ENCODE measurements around the gene SMARCB1.

The SMARCB1 gene

GRCh38 chr22:23786752-23787599, at the start of gene SMARCB1:
Gene SMARCB1 (plus strand): TSS chr22:23786966. CDS start chr22:23787170, 204 bp downstream.
- intact Hi-C loops (cut with DNase I), result no loop called here
- DNase-seq, result peak; percentile 73 to 98 (median 83)

GRCh38 chr22:23737696-23738095, 49.1 kb upstream of the SMARCB1 start:
- no peak for DNase-seq
- intact Hi-C loops (cut with DNase I), result no loop called here

GRCh38 chr22:23742505-23743264, 44.1 kb upstream of the SMARCB1 start:
- DNase-seq, result no peak
- intact Hi-C loops (cut with DNase I), result no loop called here

GRCh38 chr22:23743303-23743705, 43.5 kb upstream of the SMARCB1 start:
- peak in 5 of 10 donors; percentile 51 to 92 (median 53) for DNase-seq

GRCh38 chr22:23744001-23744400, 42.8 kb upstream of the SMARCB1 start:
- no peak for DNase-seq
- intact Hi-C loops (cut with DNase I), result no loop called here

More at GRCh38 chr22:23743303-23743705, 43.5 kb upstream of the SMARCB1 start:
- intact Hi-C loops (cut with DNase I), result no loop called here

GRCh38 chr22:23744485-23744884, 42.3 kb upstream of the SMARCB1 start:
- no peak for DNase-seq
- intact Hi-C loops (cut with DNase I), result no loop called here

- DNase-seq, result no peak
- intact Hi-C loops (cut with DNase I), result no loop called here
These were observed 41.0 kb upstream of the SMARCB1 start for GRCh38 chr22:23745791-23746190.

- intact Hi-C loops (cut with DNase I), result no loop called here
- DNase-seq, result no peak
These were observed 36.9 kb upstream of the SMARCB1 start for GRCh38 chr22:23749841-23750301.

- no peak for DNase-seq
- intact Hi-C loops (cut with DNase I), result no loop called here
These were observed 36.4 kb upstream of the SMARCB1 start for GRCh38 chr22:23750367-23750713.

GRCh38 chr22:23750714-23751440, 35.9 kb upstream of the SMARCB1 start, which contains the start of gene ZNF70:
Gene ZNF70 (minus strand): TSS chr22:23751112. CDS start chr22:23745140, 5,972 bp downstream.
- peak; percentile 54 to 98 (median 80) for DNase-seq
- intact Hi-C loops (cut with DNase I), result no loop called here

- intact Hi-C loops (cut with DNase I), result no loop called here
- DNase-seq, result peak in 1 of 10 donors; percentile 22
These were observed 35.2 kb upstream of the SMARCB1 start for GRCh38 chr22:23751441-23751996.

- intact Hi-C loops (cut with DNase I), result no loop called here
- DNase-seq, result no peak
These were observed 34.6 kb upstream of the SMARCB1 start for GRCh38 chr22:23752090-23752691.

- intact Hi-C loops (cut with DNase I), result no loop called here
These were observed 34.0 kb upstream of the SMARCB1 start for GRCh38 chr22:23752750-23753149.

GRCh38 chr22:23753385-23753784, 33.4 kb upstream of the SMARCB1 start:
- DNase-seq, result no peak
- intact Hi-C loops (cut with DNase I), result no loop called here

More at GRCh38 chr22:23752750-23753149, 34.0 kb upstream of the SMARCB1 start:
- no peak for DNase-seq

GRCh38 chr22:23754220-23754919, 32.4 kb upstream of the SMARCB1 start, which contains the start of gene VPREB3:
Gene VPREB3 (minus strand): TSS chr22:23754425. CDS start chr22:23754363, 62 bp downstream.
- intact Hi-C loops (cut with DNase I), result no loop called here
- no peak for DNase-seq

GRCh38 chr22:23754980-23755636, 31.7 kb upstream of the SMARCB1 start:
- DNase-seq, result no peak
- intact Hi-C loops (cut with DNase I), result no loop called here

GRCh38 chr22:23755711-23756110, 31.1 kb upstream of the SMARCB1 start:
- intact Hi-C loops (cut with DNase I), result no loop called here
- no peak for DNase-seq

- intact Hi-C loops (cut with DNase I), result no loop called here
- DNase-seq, result no peak
These were observed 29.9 kb upstream of the SMARCB1 start for GRCh38 chr22:23756891-23757290.

GRCh38 chr22:23759566-23759965, 27.2 kb upstream of the SMARCB1 start:
- DNase-seq, result no peak
- intact Hi-C loops (cut with DNase I), result no loop called here

Data from posterior cingulate gyrus (tissue), 11 donors.